GM21786 (cell line): ENCODE data around the gene EIF4E1B.

Experiments
- ATAC-seq: cut with Tn5 transposase; IDR thresholded peaks from one replicate; pipeline ENCODE4 v1.9.1; 2021; ENCODE audit not compliant: unreplicated experiment

The EIF4E1B gene

DNA sequence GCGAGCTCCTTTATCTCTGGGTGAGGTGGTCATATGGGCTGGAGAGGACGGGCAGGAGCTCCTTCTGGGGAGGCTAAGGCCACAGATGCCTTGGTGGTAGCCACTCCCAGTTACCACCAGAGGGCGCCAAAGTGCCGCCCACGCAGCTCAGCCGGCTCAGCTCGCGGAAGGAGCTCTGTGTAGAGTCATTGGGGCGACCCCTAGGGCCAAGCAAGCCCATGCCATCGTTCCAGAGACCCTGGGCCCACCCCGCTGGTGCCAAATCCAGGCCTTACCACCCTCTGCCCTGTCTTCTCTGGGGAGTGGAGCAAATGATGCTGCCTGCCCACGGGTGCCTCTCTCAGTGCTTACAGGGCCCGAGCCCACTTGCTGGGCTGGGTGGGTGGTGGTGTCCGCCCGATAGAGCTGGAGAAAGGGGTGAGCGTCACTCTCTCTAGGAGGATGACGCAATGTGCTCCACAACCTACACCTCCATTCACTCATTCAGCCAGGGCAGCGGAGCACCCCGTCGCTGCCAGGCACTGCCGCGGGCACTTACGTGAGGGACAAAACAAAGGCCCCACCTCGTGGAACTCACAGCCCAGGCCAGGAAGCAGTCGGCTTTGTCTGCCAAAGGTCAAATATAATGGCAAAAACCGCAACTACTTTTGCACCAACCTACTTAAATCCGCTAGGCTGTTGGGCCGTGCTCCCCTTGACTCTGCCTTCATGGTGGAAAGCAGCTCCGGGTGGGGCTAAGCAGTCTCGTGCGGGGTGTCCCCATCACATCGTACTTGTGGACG lies 30.6 kb downstream of the EIF4E1B start:
- ATAC-seq = peak; percentile 54

DNA sequence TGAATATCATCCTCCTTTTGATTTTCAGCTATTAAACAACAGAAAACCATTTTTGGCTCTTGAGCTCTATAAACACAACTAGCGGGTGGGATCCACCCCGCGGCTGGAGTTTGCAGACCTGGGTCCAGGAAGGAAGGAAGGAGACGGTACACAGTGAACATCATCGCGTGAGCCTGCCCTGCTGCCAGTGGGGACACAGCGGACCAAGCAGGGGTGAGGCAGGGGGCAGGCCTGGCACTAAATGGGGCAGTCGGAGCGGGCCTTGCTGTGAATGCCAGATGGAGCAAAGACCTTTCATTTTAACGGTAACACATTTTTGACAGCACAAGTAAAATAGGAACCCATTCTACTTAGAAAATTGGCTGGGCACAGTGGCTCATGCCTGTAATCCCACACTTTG lies 31.2 kb downstream of the EIF4E1B start:
- no peak for ATAC-seq

DNA sequence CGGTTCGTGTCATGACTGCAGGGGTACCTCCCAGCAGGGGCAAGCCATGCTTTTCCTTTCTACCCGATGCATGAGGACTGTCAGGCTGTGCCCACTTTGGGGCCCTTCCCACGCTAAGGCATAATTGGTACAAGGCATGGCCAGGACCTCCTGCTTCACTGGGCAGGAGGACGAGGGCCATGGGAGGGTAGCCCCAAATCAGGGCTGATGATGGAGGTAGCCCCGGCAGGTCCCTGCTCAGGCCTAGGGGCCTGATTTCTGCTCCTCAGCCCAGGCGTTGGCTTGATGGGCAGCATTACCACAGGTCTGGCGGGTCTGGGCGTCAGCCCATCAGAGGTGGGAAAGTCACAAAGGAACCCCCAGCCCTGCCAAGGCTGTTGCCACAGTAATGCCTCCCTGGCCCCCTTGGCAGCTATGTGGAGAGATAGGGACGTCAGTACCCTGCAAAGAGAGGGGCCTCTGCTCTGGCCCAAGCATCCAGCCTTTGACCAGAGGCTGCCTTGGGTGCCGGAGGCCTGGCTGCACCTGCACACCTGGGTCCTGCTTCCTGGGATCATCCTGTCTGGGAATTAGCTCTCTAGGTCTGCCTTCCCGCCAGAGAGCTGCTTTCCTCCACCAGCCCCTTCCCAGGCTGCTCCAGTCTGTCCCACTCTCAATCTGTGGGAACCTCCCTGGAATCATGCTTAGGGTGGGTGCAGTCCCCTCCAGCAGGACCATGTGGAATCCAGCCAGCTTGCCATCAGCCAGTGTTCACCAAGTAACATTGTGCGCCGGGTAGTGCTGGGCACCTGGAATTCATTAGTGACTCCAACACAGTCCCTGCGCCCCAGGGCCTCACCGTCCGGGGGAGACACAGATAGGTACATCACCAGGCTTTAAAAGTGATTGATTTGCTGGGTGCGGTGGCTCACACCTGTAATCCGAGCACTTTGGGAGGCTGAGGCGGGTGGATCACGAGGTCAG lies 32.2 kb downstream of the EIF4E1B start:
- ATAC-seq = no peak

DNA sequence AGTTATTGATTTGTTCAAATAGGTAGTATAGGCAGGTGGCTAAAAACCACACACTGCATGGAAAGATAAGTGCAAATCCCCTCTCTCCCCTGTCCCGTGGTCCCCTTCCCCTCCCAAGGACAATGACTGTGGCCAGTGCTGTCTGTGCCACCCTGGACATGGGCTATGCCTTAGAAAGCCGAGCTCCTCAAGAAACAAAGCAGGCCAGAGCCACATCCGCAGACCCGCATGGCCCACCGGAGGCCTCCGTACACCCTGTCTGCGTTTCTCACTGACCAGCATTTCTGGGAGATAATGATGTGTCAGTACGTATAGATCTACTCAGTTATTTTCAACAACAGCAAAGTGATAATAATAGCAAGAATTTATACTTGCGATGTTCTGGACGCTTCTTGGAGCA lies 33.1 kb downstream of the EIF4E1B start:
- ATAC-seq = no peak

DNA sequence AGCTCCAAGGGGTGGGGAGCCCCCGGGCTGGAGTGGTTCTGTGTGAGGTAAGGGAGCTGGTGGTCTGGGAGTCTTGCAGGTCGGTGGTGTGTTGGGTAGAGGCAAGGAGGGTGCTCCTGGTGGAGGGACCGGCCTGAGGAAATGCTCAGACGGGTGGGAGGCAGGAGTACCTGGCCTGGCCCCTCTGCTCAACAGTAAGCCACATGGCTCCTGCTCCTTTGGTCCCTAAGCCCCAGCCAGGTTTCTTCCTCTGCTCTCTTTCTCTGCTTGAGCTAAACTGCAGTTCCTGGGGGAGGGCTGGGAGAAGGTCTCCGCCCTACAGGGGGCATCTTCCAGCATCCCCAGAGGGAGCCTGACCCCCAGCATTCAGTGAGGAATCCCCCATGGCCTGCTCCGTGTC lies 34.0 kb downstream of the EIF4E1B start:
- no peak for ATAC-seq

DNA sequence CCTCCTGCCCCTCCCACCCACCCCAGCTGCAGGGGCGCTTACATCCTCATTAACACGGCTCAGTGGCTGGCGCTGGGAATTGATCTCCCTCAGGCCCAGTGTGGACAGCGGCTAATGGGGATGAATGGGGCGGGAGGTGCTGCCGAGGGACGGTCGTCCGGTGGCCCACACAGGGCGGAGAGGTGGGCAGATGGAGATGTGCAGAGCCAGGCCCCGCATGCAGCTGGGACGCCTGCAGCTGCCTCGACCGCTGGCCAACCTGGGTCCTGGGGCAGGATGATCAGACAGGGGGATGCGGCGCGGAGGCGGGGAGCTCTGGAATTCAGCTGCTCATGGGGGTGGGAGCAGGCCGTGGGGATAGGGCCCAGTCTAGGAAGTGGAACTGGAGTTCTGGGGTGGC lies 34.4 kb downstream of the EIF4E1B start:
- no peak for ATAC-seq

DNA sequence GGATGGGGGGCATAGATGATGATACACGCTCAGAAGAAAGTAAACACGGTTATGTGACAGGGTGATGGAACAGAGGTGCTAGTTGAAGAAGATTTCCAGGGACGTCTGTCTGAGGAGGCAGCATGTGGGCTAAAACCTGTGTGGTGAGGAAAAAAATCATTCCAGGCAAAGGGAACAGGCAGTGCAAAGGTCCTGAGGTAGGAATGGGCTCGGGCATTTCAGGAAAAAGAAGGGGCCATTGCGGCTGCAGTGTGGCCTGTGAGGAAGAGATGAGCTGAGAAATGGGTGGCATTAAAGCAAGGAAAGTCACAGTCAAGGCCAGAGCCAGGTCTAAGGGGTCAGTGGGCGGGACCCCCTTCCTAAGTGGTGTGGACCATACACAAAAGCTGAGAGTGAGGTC lies 35.0 kb downstream of the EIF4E1B start:
- no peak for ATAC-seq

DNA sequence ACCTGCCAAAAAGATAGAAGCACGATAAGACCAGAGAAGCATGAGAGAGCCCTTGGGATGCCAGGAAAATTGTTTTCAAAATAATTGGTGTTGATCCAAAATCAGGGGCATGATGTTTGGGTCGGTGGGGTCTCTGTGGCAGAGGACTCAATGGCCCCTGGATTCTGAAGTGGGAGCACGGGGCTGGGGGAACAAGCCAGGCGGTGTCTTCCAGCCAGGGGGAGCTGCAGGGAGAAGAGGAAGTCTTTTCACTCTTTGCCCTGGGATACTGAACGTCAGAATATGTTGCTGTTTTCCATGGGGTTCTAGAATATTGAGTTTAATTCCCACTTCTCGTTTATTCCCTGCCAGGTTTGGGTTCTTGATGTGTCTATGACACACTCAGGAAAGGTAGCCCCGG lies 37.2 kb downstream of the EIF4E1B start:
- ATAC-seq = no peak

DNA sequence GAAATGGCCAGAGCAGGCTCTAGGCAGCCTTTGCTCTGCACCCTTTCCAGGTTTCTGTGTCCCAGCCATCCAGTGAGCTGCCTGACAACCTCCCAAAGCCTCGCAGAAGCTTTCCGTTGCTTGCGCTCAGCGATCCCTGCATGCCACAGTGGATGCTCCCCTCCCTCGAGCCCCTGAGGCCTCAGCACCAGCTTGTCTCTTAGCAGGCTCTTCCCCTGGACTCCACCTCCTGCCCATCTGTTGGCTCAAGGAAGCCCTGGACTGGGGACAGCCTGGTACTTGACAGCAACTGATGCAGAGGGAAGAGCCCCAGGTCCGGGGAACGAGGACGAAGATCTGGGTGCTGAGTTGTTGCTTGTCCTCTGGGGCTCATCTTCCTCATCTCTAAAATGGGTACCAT lies 40.0 kb downstream of the EIF4E1B start:
- ATAC-seq = no peak

DNA sequence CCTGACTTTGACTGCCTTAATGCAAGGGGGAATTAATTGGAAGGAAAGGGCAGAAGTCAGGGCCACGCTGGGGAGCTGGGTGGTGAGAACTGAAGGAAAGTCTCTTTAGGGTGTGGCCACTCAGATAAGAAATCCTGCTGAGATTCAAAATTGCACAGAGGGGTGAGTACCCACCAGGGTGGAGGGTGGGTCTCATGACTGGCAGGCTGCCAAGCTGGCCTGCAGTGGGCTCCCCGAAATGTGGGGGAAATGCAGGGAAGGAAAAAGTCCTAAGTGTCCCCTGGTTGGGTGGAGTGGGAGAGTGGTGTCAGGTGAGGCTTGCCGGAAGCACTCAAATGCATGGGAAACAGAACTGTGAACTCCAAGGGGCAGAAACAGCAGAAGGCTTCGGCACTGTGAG lies 40.9 kb downstream of the EIF4E1B start:
- no peak for ATAC-seq

DNA sequence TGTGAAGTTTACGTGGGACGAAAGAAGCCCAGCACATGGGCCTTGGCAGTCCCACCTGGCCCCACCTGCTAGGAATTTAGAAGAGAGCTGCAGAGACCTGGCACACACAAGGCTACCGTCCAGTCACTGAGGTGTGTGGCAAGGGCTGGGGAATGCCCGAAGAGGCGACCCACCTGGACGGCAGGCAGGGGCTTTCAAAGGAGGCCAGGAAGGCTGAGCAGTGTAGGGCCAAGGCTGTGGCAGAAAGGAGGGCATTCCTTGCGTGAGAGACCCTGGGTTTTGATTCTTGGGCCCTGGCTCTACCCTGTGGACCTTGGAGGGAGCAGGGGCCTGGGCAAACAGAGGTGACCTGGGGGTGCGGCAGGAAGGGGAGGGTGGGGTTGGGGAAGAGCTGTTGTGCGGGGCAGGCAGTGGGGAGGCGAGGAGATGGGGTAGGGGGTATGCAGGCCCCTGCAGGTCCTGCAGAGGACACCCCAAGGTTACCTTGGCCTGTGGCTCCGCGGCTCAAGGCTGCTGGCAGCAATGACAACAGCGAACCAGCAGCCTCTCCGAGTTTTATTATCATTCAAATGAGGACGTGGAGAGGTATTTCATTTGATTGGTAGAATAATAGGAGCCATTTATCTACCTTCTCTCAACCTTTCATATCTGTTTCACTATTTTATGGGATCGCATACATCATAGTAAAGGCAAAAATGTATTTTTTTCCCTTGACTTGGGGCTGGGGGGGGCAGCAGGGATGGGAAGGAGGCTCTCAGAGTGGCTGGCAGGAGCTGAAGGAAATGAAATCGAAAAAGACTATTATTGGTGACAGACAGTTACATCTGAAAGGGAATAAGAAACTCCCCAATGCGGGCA lies 41.6 kb downstream of the EIF4E1B start:
- no peak for ATAC-seq

DNA sequence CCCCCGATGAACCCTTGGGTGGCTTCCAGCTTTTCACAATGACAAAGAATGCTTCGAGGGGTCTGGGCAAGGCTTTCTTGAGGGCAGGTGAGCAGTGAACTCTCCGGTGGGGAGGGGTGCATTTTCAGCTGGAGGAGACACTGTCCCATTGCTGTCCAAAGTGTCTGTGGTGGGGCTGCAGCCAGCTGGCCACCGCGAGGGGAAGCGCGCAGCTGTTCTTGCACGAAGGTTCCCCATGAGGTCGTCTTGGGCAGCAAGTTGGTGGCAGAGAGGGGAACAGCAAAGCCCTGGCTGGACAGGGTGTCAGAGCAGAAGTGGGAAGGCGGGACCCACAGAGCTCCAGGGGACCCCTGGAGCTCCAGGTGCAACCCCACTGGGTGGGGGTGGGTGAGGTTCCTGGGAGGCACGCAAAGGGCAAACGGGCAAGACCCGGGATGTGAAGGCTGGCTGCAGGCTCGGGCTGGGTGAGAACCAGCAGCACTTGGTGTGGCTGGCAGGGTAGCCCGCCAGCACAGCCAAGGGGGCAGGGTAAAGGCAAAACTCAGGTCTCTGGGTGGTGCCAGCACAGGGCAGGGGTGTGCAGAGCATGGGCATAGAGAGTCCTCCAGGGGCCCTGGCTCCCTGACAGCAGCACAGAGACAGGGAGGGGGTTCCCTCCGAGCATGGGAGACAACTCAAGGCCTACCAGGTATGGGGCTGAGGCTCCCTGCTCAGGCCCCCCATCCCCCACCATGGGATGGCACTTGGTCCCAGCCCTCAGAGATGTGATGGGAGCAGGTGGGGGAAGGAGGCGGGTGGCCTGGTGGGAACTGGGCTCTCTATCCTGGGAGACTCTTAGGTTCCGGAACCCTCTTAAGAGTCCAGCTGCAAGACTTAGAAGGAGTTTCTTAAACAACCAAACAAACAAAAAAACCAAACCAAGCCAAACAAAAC lies 43.4 kb downstream of the EIF4E1B start:
- ATAC-seq = no peak

DNA sequence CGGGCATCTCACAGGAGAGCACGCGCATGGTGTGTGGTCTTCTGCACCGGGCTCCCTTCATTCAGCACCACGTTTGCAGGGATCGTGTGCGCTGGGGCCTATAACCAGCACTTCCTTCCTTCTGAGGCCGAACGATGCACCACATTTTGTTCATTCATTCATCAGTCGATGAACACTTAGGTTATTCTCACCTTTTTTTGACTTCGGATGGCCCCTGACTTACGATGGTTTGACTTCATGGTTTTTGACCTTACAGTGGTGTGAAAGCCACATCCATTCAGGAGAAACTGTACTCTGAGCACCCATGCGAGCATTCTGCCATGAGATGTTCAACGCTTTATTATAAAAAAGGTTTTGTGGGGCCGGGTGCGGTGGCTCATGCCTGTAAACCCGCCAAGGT lies 44.3 kb downstream of the EIF4E1B start:
- ATAC-seq = no peak

DNA sequence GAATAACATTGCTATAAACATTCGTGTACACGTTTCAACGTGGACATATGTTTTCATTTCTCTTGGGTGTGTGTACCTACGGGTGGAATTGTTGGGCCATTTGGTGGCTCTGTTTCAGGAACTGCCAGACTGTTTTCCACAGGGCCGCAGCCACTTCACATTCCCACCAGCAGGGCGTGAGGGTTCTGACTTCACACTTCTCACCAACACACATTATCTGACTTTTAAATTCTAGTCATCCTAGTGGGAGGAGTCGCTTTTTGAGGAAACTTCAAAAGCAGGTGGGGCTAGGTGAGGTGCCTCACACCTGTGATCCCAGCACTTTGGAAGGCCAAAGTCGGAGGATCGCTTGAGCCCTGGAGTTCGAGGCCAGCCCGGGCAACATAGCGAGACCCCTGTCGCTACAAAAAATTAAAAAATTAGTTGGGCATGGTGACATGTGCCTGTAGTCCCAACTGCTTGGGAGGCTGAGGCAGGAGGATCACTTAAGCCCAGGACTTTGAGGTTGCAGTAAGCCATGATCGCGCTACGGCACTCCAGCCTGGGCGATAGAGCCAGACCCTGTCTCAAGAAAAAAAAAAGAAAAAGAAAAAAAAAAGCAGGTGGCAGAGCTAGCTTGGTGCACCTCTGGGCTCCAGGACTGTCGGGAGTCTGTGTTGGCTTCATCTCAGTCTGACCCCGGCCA lies 45.3 kb downstream of the EIF4E1B start:
- no peak for ATAC-seq

DNA sequence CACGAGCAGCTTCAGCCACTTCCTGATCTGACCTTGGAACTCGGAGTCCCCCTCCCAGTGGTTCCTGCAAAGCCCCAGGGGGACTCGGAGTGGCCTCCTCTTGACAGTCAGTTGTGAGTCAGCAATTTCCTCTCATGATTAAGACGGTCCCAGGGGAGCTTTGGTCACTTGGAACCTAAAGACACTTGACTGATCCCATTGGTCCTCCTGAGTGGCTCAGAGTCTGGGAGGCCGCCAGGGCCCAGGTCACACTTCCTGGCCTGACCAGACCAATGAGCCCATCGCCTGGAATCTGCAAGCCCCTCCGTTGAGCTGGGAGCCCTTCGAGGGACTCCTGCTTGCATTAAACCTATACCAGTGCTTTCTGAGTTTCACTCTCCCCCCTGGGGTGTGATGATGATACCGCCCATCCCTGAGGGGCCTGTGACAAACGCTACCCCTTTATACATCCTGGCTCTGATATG lies 45.9 kb downstream of the EIF4E1B start:
- ATAC-seq = peak; percentile 89

DNA sequence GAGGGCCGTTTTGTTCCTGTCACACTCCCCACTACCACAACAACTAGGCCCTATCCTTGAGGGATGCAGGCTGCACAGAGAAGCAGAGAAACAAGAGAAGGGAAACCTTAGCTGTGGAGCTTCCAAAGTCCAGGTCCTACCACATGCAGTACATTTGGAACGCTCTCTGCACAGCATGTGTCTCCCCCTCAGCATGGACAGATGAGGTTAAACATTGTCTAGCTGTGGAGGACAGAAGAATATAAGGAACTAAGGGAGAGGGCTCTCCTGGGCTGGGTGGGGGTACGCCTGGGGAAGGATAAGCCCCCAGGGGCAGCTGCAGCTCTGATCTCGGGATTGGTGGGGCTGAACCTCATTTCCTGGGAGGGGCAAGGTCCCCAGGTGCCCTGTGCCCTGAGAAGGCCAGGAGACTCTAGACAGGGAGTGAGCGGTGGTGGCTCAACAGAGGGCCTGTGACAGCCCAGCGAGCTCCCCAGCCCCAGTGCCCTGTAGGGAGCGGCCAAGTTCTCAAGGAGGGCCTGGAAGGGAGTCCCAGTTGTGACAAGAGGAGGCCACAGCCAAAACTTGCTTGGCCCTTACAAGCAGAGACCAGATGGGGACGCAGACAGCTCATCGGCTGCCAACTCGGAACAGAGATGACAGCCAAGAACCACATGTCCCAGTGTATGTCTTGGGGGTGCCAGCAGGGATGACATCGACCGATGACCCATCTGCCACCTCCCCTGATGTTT lies 46.9 kb downstream of the EIF4E1B start:
- no peak for ATAC-seq

DNA sequence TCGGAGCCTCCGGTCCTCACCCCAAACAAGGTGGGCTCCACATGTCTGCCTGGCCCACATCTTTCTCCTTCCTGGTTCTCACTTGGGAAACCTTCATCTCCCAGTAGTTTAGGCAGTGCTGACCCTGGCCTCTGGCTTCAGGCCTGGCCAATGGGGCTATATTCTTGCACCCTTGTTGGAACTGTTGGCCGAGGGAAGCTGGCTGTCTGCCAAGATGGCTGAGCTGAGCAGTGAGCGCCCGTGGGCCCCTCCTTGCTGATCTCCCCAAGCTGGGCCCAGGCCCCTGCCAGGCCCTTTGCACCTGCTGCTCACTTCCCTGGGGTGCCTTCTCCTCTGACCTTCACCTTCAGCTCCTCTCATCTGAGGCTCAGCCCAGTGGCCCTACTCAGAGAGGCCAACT lies 48.1 kb downstream of the EIF4E1B start:
- no peak for ATAC-seq

DNA sequence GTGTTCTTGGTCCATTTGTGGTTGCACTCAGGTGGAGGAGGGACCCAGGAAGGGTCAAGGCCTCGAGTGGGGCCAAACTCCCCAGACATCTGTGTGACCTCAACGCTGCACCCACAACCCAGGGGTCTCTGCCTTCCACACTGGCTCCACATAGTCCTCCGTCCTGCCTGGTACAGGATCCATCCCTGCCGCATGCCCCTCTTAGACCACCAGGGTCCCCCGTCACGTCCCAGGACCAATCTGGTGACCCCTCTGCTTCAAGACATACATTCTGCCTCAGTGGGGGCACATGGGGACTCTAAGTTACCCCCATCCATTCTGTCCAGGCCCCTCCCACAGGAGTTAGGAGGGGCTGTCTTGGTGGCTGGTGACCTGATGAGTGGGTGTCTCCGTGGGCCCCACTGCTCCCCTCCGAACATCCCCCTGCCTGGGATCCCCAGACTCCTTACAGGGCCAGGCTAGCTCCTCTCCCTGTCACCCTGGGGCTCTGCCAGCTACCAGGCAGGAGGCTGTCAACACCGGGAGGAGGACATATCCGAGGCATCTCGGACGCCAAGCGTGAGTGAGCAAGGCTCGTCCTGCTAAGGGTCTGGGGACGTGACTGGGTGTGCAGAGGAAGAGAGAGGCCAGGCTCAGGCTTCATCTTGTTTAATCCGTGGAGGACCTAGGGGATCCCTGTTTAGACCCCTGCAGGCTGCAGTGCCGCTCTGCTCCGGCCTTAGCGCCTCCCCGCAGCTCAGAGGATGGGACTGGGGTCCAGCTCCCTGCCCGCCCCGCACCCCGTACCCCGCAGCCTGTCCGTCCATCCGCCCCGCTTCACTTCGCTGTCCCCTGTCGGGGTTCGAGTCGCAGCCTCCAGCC lies 49.1 kb downstream of the EIF4E1B start:
- no peak for ATAC-seq
